Astrocyte of the spinal cord (primary cell): ENCODE data around the gene MROH9.

Experiments
- DNase-seq: peaks from one replicate; pipeline ENCODE4 v3.0.0; 2011; ENCODE audit warnings: low read depth, low spot score
- H3K4me3 ChIP-seq: 2 replicates; pipeline ENCODE4 v1.5.1; 2011; ENCODE audit warnings: low read depth, mild to moderate bottlenecking, low read length, moderate library complexity
- CTCF ChIP-seq: IDR thresholded peaks from 2 replicates; pipeline ENCODE4 v1.5.1; 2012; ENCODE audit warnings: low read depth, mild to moderate bottlenecking, low read length, inconsistent platforms
- in situ Hi-C: cut with HindIII; loops from 2 replicates; pipeline ENCODE4 v1.10.0; 2017; ENCODE audit warnings: low sequenced_read_pairs

The MROH9 gene

GRCh38 chr1:171084091-171084490 is 148.8 kb downstream of the MROH9 start:
- TF ChIP-seq CTCF: no peak
- no peak overlapping the region for H3K4me3 ChIP-seq
- in situ Hi-C loops: no loop called here
- DNase-seq: no peak

GRCh38 chr1:171084870-171085269 is 149.5 kb downstream of the MROH9 start:
- TF ChIP-seq CTCF: no peak
- no peak for DNase-seq
- in situ Hi-C loops: no loop called here
- H3K4me3 ChIP-seq: no peak overlapping the region

GRCh38 chr1:171087896-171088295 is 152.6 kb downstream of the MROH9 start:
- no peak for DNase-seq
- no peak overlapping the region for H3K4me3 ChIP-seq
- no peak for TF ChIP-seq CTCF
- in situ Hi-C loops: no loop called here

GRCh38 chr1:171090604-171091003 is 155.3 kb downstream of the MROH9 start, which contains the start of gene FMO3:
FMO3 (plus strand) TSS chr1:171090905; CDS start chr1:171092659, 1,754 bp downstream.
- in situ Hi-C loops: no loop called here
- no peak for DNase-seq
- TF ChIP-seq CTCF: no peak
- no peak within 1 kb of the TSS for H3K4me3 ChIP-seq

GRCh38 chr1:171103862-171104261 is 168.5 kb downstream of the MROH9 start:
- in situ Hi-C loops: no loop called here
- no peak overlapping the region for H3K4me3 ChIP-seq
- no peak for DNase-seq
- no peak for TF ChIP-seq CTCF

GRCh38 chr1:171107262-171107940 is 172.1 kb downstream of the MROH9 start:
- in situ Hi-C loops: no loop called here
- DNase-seq: no peak
- no peak overlapping the region for H3K4me3 ChIP-seq
- no peak for TF ChIP-seq CTCF
